ENCODE measurements around the gene VEGFA.

Gene VEGFA

GRCh38 chr6:43744931-43745727 lies 24.9 kb upstream of the VEGFA start:
- Histone ChIP-seq H3K9me3 (ENCODE audit: insufficient read depth, low read depth, low read length) (no peaks in the 10 kb centered on the region), H3K36me3 (ENCODE audit: insufficient read depth, low read length) (no peaks in the 10 kb centered on the region), H3K9me2 (replicated peaks; ENCODE audit: low read depth, low read length) (no peaks in the 10 kb centered on the region), H3K9ac (ENCODE audit: low read depth, low read length, poor library complexity, severe bottlenecking) (no peak overlapping the region), H4K20me1 (ENCODE audit: insufficient read depth, low read length, poor library complexity, severe bottlenecking) (no peaks in the 10 kb centered on the region), H3K79me2 (ENCODE audit: insufficient read depth, low read length) (no peaks in the 10 kb centered on the region), H3K4me2 (ENCODE audit: low read depth, low read length, poor library complexity, severe bottlenecking) (no peak overlapping the region), H3F3A (ENCODE audit: low read depth) (no peaks in the 10 kb centered on the region), H2AFZ (ENCODE audit: low read length) (no peak overlapping the region), H3K4me3 (ENCODE audit: low read length, poor library complexity, severe bottlenecking) (no peak overlapping the region), H3K27me3 (ENCODE audit: insufficient read depth, low read length, poor library complexity, severe bottlenecking) (no peaks in the 10 kb centered on the region), H3K4me1 (ENCODE audit: insufficient read depth, low read length, poor library complexity, severe bottlenecking) (no peaks in the 10 kb centered on the region)
- TF ChIP-seq EZH2phosphoT487 (IDR thresholded peaks at IDR 0.05; ENCODE audit: borderline replicate concordance) (no peak), CTCF (conservative IDR thresholded peaks at IDR 0.05; ENCODE audit: low read length) (no peak)

- no peaks in the 10 kb centered on the region for H3K4me1 ChIP-seq (ENCODE audit: insufficient read depth, low read length, poor library complexity, severe bottlenecking)
- H3K9me2 ChIP-seq (replicated peaks; ENCODE audit: low read depth, low read length): no peaks in the 10 kb centered on the region
- TF ChIP-seq EZH2phosphoT487 (IDR thresholded peaks at IDR 0.05; ENCODE audit: borderline replicate concordance) (no peak), CTCF (conservative IDR thresholded peaks at IDR 0.05; ENCODE audit: low read length) (no peak)
- no peaks in the 10 kb centered on the region for H3K79me2 ChIP-seq (ENCODE audit: insufficient read depth, low read length)
- H3K27me3 ChIP-seq (ENCODE audit: insufficient read depth, low read length, poor library complexity, severe bottlenecking): no peaks in the 10 kb centered on the region
- H3K9ac ChIP-seq (ENCODE audit: low read depth, low read length, poor library complexity, severe bottlenecking): no peak overlapping the region
- H4K20me1 ChIP-seq (ENCODE audit: insufficient read depth, low read length, poor library complexity, severe bottlenecking): no peaks in the 10 kb centered on the region
- H3K4me3 ChIP-seq (ENCODE audit: low read length, poor library complexity, severe bottlenecking): no peak overlapping the region
- H3K36me3 ChIP-seq (ENCODE audit: insufficient read depth, low read length): no peaks in the 10 kb centered on the region
- no peak overlapping the region for H2AFZ ChIP-seq (ENCODE audit: low read length)
- no peaks in the 10 kb centered on the region for H3F3A ChIP-seq (ENCODE audit: low read depth)
- no peak overlapping the region for H3K4me2 ChIP-seq (ENCODE audit: low read depth, low read length, poor library complexity, severe bottlenecking)
- no peaks in the 10 kb centered on the region for H3K9me3 ChIP-seq (ENCODE audit: insufficient read depth, low read depth, low read length)
Observed at GRCh38 chr6:43746071-43746470, 23.9 kb upstream of the VEGFA start.

- Histone ChIP-seq H3K9ac (ENCODE audit: low read depth, low read length, poor library complexity, severe bottlenecking) (no peak overlapping the region), H3K9me2 (replicated peaks; ENCODE audit: low read depth, low read length) (no peaks in the 10 kb centered on the region), H3K36me3 (ENCODE audit: insufficient read depth, low read length) (no peaks in the 10 kb centered on the region), H3K4me2 (ENCODE audit: low read depth, low read length, poor library complexity, severe bottlenecking) (no peak overlapping the region), H3K4me1 (ENCODE audit: insufficient read depth, low read length, poor library complexity, severe bottlenecking) (no peaks in the 10 kb centered on the region), H3F3A (ENCODE audit: low read depth) (no peaks in the 10 kb centered on the region), H2AFZ (ENCODE audit: low read length) (no peak overlapping the region), H4K20me1 (ENCODE audit: insufficient read depth, low read length, poor library complexity, severe bottlenecking) (no peaks in the 10 kb centered on the region), H3K4me3 (ENCODE audit: low read length, poor library complexity, severe bottlenecking) (no peak overlapping the region), H3K79me2 (ENCODE audit: insufficient read depth, low read length) (no peaks in the 10 kb centered on the region), H3K27me3 (ENCODE audit: insufficient read depth, low read length, poor library complexity, severe bottlenecking) (no peaks in the 10 kb centered on the region), H3K9me3 (ENCODE audit: insufficient read depth, low read depth, low read length) (no peaks in the 10 kb centered on the region)
- no peak for TF ChIP-seq EZH2phosphoT487 (IDR thresholded peaks at IDR 0.05; ENCODE audit: borderline replicate concordance)
- TF ChIP-seq CTCF (conservative IDR thresholded peaks at IDR 0.05; ENCODE audit: low read length): no peak
Observed at GRCh38 chr6:43746613-43747102, 23.4 kb upstream of the VEGFA start.

All from Loucy (cell line).